NT2/D1 (cell line): ENCODE measurements around the gene PHF1.

Experiments
- SUZ12 ChIP-seq: IDR thresholded peaks from 2 replicates; pipeline ENCODE4 v1.6.1; 2011; ENCODE audit not compliant: insufficient read length, insufficient read depth; ENCODE audit errors: extremely low read depth
- YY1 ChIP-seq: IDR thresholded peaks from 2 replicates; pipeline ENCODE4 v1.6.1; 2011; ENCODE audit not compliant: insufficient read length, insufficient read depth

- TF ChIP-seq YY1 (no peak), SUZ12 (no peak)
These were observed 8.0 kb downstream of the PHF1 start for GRCh38 chr6:33418690-33419291.
